Measurements from ENCODE around the gene UBQLN3.

The UBQLN3 gene

DNA sequence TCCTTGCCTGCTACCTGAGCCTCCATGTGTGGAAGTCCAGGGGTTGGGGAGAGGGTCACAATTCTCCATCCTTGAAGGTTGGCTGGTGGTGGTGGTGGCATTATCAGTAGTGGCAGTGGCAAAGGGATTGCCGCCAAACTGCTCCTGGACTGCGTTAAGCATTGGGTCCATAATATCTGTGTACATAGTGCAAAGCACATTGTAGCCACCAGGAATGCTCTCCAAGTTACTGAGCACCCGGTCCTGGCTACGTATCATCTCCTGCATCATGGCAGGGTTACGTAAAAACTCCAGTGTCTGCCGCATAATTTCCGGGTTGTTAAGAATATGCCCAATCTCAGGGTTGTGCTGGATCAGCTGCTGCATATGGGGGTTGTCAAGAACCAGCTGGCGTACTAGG lies 1.2 kb downstream of the UBQLN3 start:
- no peak for DNase-seq (ENCODE audit: low read depth in 1 of 2, low spot score in 1 of 2)
- H3K27me3 ChIP-seq (ENCODE audit: insufficient read depth, poor library complexity, severe bottlenecking): peaks cover 9% of the 10 kb centered on the region
- H3K27ac ChIP-seq (replicated peaks): no peak overlapping the region
- TF ChIP-seq GABPA (IDR thresholded peaks at IDR 0.05; ENCODE audit: low read depth) (no peak), SPI1 (IDR thresholded peaks at IDR 0.05; ENCODE audit: borderline replicate concordance, low read depth) (no peak)
- H3K4me3 ChIP-seq (replicated peaks; ENCODE audit: insufficient read depth, low read length): no peak overlapping the region

GRCh38 chr11:5507933-5508305 lies 1.8 kb downstream of the UBQLN3 start:
- Histone ChIP-seq H3K4me3 (replicated peaks; ENCODE audit: insufficient read depth, low read length) (no peak overlapping the region), H3K27me3 (ENCODE audit: insufficient read depth, poor library complexity, severe bottlenecking) (peaks cover 9% of the 10 kb centered on the region), H3K27ac (replicated peaks) (no peak overlapping the region)
- DNase-seq (ENCODE audit: low read depth in 1 of 2, low spot score in 1 of 2): no peak
- no peak for TF ChIP-seq SPI1 (IDR thresholded peaks at IDR 0.05; ENCODE audit: borderline replicate concordance, low read depth)
- no peak for TF ChIP-seq POLR2AphosphoS5 (IDR thresholded peaks at IDR 0.05; ENCODE audit: low read depth)

DNA sequence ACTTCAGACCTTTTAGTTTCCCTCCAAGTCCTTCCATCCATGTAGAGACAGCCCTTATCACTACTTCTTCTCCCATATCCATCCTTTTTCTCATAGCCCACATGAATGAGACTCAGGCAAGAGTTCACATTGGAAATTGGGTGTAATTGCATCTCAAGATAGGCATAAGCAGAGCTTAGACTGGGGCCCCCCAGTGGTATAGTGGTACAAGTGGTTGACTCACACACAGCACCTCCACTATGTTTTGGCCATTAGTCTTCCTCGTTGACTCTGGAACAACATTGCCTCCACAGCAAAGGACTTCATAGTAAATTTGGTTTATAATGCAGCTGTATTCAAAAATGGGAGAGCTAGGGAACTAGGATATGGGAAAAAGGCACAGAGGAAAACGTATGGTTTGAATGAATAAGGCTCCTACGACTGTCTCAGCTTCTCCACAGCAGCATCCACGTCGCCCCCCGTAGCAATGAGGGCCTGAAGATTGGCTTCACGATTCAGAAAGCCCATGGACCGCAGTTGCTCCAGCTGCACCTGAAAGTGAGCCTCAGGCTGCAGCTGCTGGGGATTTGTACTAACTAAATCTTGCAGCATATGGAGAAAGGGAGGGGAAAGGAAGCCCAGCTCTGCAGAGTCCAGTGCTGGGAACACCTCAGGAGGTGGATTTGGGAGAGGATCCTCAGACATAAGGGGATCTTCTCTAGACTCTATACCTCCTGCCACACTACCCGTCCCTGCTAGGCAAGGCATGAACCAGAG lies 2.4 kb downstream of the UBQLN3 start:
- no peak overlapping the region for H3K4me3 ChIP-seq (replicated peaks; ENCODE audit: insufficient read depth, low read length)
- no peak for DNase-seq (ENCODE audit: low read depth in 1 of 2, low spot score in 1 of 2)
- no peak for TF ChIP-seq SPI1 (IDR thresholded peaks at IDR 0.05; ENCODE audit: borderline replicate concordance, low read depth)

DNA sequence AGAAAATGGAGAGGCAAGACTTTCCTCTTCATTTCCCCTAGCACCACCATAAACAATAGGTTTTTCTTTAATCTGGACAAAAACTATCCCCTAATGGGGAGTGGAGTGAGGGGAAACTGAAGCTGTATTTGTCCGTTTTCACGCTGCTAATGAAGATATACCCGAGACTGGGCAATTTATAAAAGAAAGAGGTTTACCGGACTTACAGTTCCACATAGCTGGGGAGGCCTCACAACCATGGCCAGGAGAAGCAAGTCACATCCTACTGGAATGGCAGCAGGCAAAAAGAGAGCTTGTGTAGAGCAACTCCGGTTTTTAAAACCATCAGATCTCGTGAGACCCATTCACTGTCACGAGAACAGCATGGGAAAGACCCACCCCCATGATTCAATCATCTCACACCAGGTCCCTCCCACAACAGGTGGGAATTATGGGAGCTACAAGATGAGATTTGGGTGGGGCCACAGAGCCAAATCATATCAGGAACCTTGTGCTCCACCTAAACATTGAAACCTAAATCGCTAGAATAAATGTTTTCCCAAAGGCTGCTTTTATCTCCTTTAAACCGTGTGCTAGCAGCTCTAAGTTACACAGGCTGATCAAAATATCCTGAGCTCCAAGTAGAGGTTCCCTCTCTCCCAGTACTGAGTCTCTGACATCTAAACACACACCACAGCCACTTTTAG lies 4.3 kb downstream of the UBQLN3 start:
- no peak for DNase-seq (ENCODE audit: low read depth in 1 of 2, low spot score in 1 of 2)
- H3K4me3 ChIP-seq (replicated peaks; ENCODE audit: insufficient read depth, low read length): no peak overlapping the region

More for the DNA sequence above, 2.4 kb downstream of the UBQLN3 start:
- Histone ChIP-seq H3K27me3 (ENCODE audit: insufficient read depth, poor library complexity, severe bottlenecking) (peaks cover 9% of the 10 kb centered on the region), H3K27ac (replicated peaks) (no peak overlapping the region)

GRCh38 chr11:5504403-5504921 lies 5.3 kb downstream of the UBQLN3 start:
- peak; percentile 65 for TF ChIP-seq SPI1 (IDR thresholded peaks at IDR 0.05; ENCODE audit: borderline replicate concordance, low read depth)
- TF ChIP-seq, protein P1, sequence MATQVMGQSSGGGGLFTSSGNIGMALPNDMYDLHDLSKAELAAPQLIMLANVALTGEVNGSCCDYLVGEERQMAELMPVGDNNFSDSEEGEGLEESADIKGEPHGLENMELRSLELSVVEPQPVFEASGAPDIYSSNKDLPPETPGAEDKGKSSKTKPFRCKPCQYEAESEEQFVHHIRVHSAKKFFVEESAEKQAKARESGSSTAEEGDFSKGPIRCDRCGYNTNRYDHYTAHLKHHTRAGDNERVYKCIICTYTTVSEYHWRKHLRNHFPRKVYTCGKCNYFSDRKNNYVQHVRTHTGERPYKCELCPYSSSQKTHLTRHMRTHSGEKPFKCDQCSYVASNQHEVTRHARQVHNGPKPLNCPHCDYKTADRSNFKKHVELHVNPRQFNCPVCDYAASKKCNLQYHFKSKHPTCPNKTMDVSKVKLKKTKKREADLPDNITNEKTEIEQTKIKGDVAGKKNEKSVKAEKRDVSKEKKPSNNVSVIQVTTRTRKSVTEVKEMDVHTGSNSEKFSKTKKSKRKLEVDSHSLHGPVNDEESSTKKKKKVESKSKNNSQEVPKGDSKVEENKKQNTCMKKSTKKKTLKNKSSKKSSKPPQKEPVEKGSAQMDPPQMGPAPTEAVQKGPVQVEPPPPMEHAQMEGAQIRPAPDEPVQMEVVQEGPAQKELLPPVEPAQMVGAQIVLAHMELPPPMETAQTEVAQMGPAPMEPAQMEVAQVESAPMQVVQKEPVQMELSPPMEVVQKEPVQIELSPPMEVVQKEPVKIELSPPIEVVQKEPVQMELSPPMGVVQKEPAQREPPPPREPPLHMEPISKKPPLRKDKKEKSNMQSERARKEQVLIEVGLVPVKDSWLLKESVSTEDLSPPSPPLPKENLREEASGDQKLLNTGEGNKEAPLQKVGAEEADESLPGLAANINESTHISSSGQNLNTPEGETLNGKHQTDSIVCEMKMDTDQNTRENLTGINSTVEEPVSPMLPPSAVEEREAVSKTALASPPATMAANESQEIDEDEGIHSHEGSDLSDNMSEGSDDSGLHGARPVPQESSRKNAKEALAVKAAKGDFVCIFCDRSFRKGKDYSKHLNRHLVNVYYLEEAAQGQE (IDR thresholded peaks at IDR 0.05; ENCODE audit: insufficient replicate concordance, low read depth): no peak
- H3K4me3 ChIP-seq (replicated peaks; ENCODE audit: insufficient read depth, low read length): no peak overlapping the region
- H3K27me3 ChIP-seq (ENCODE audit: insufficient read depth, poor library complexity, severe bottlenecking): peaks cover 2% of the 10 kb centered on the region
- no peak overlapping the region for H3K27ac ChIP-seq (replicated peaks)
- no peak for DNase-seq (ENCODE audit: low read depth in 1 of 2, low spot score in 1 of 2)

More for the DNA sequence above, 4.3 kb downstream of the UBQLN3 start:
- Histone ChIP-seq H3K27me3 (ENCODE audit: insufficient read depth, poor library complexity, severe bottlenecking) (peaks cover 2% of the 10 kb centered on the region), H3K27ac (replicated peaks) (no peak overlapping the region)
- TF ChIP-seq POLR2AphosphoS5 (IDR thresholded peaks at IDR 0.05; ENCODE audit: low read depth): no peak

- Histone ChIP-seq H3K27ac (replicated peaks) (no peak overlapping the region), H3K4me3 (replicated peaks; ENCODE audit: insufficient read depth, low read length) (no peak overlapping the region), H3K27me3 (ENCODE audit: insufficient read depth, poor library complexity, severe bottlenecking) (peaks cover under 1% of the 10 kb centered on the region)
- DNase-seq (ENCODE audit: low read depth in 1 of 2, low spot score in 1 of 2): no peak
- no peak for TF ChIP-seq POLR2AphosphoS5 (IDR thresholded peaks at IDR 0.05; ENCODE audit: low read depth)
Measured at GRCh38 chr11:5500393-5500801, 9.4 kb downstream of the UBQLN3 start.

DNA sequence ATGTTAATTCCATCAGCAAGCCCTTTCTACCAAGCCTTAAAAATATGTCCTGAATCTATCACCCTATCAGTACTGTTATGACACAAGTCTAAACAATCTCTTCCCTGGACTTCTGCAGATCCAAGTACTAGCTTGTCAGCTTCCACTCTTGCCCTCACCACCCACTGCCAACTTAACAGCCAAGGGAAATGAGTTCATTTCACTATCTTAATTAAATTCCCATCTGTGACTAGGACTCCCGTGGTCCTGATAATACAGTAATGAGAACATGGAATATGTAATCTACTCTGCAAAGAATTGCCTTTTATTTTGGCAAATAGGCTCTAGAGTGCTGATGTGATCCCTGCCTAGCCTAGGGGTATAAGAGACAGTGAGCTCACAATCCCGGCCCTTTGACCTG lies 10.1 kb downstream of the UBQLN3 start:
- no peak overlapping the region for H3K27ac ChIP-seq (replicated peaks)
- TF ChIP-seq CTCF (IDR thresholded peaks at IDR 0.05; ENCODE audit: insufficient read depth, low read length) (no peak), POLR2AphosphoS5 (IDR thresholded peaks at IDR 0.05; ENCODE audit: low read depth) (no peak), GABPA (IDR thresholded peaks at IDR 0.05; ENCODE audit: low read depth) (no peak), SPI1 (IDR thresholded peaks at IDR 0.05; ENCODE audit: borderline replicate concordance, low read depth) (no peak)
- TF ChIP-seq, protein P1 (IDR thresholded peaks at IDR 0.05; ENCODE audit: insufficient replicate concordance, low read depth): no peak
- no peak for DNase-seq (ENCODE audit: low read depth in 1 of 2, low spot score in 1 of 2)
- H3K27me3 ChIP-seq (ENCODE audit: insufficient read depth, poor library complexity, severe bottlenecking): no peaks in the 10 kb centered on the region
- H3K4me3 ChIP-seq (replicated peaks; ENCODE audit: insufficient read depth, low read length): no peak overlapping the region
